DND-41 (cell line): ENCODE data around the gene DGKA.
"Not testable (repeated sequence)": the region's sequence is repeated elsewhere in the genome, so short reads cannot be mapped to it uniquely, and the experiment has no call there.

Experiments
- ATAC-seq: fragments of 200-7000 bp; cut with Tn5 transposase; 3 replicates; pipeline ENCODE4 v1.9.1; 2021; ENCODE audit warnings: low read depth; ENCODE audit not compliant: insufficient read depth
- DNase-seq: peaks from one replicate; pipeline ENCODE4 v3.0.0-alpha.2; 2020
- H2AFZ ChIP-seq: 2 replicates; pipeline ENCODE4 v1.6.0; 2012; ENCODE audit warnings: low read depth, low read length
- H3K27ac ChIP-seq: 2 replicates; pipeline ENCODE4 v1.5.1; 2012; ENCODE audit warnings: low read length, inconsistent platforms
- H3K27me3 ChIP-seq: fragments of 200-600 bp; sonication (generic); 2 replicates; pipeline ENCODE4 v1.6.0; 2012; ENCODE audit warnings: low read length, mild to moderate bottlenecking, inconsistent platforms; ENCODE audit not compliant: insufficient read depth, poor library complexity
- H3K36me3 ChIP-seq: 2 replicates; pipeline ENCODE4 v1.5.1; 2012; ENCODE audit warnings: low read length, inconsistent platforms; ENCODE audit not compliant: insufficient read depth
- H3K4me1 ChIP-seq: 2 replicates; pipeline ENCODE4 v1.5.1; 2012; ENCODE audit warnings: mild to moderate bottlenecking, low read length; ENCODE audit not compliant: insufficient read depth
- H3K4me2 ChIP-seq: 2 replicates; pipeline ENCODE4 v1.6.0; 2012; ENCODE audit warnings: mild to moderate bottlenecking, moderate library complexity, low read length, inconsistent platforms; ENCODE audit not compliant: insufficient read depth
- H3K4me3 ChIP-seq, 2 experiments: fragments of 200-600 bp in 1 of 2; shearing (Covaris generic) in 1 of 2; 2 replicates each; pipeline ENCODE4 v1.5.1; 2012 to 2016; ENCODE audit warnings: inconsistent platforms in 2 of 2, low read length in 2 of 2, mild to moderate bottlenecking in 2 of 2, low read depth in 1 of 2, moderate library complexity in 1 of 2
- H3K79me2 ChIP-seq: 2 replicates; pipeline ENCODE4 v1.6.0; 2012; ENCODE audit warnings: low read length, inconsistent platforms; ENCODE audit not compliant: insufficient read depth
- H3K9ac ChIP-seq: 2 replicates; pipeline ENCODE4 v1.6.0; 2012; ENCODE audit warnings: low read depth, mild to moderate bottlenecking, inconsistent platforms, low read length, moderate library complexity
- H3K9me3 ChIP-seq: 2 replicates; pipeline ENCODE4 v1.5.1; 2012; ENCODE audit warnings: low read length, moderate library complexity, mild to moderate bottlenecking, inconsistent platforms; ENCODE audit not compliant: insufficient read depth, severe bottlenecking
- H4K20me1 ChIP-seq: 2 replicates; pipeline ENCODE4 v1.6.0; 2012; ENCODE audit warnings: low read length; ENCODE audit not compliant: insufficient read depth
- CTCF ChIP-seq: IDR thresholded peaks from 2 replicates; pipeline ENCODE4 v1.5.1; 2012; ENCODE audit warnings: borderline replicate concordance, low read length, moderate library complexity, mild to moderate bottlenecking; ENCODE audit not compliant: poor library complexity, severe bottlenecking; ENCODE audit errors: extremely low read depth
- EZH2 ChIP-seq: IDR thresholded peaks from 3 replicates; pipeline ENCODE4 v1.6.1; 2012; ENCODE audit warnings: borderline replicate concordance, low read depth, mild to moderate bottlenecking, moderate library complexity, low read length, inconsistent platforms; ENCODE audit not compliant: severe bottlenecking

Gene DGKA

GRCh38 chr12:55912908-55913307 lies 18.1 kb upstream of the DGKA start:
- Histone ChIP-seq H3K27ac (no peak overlapping the region), H3K4me3 (no peak overlapping the region), H3K4me2 (no peak overlapping the region), H3K79me2 (peaks cover 87% of the 10 kb centered on the region), H3K9me3 (no peaks in the 10 kb centered on the region), H2AFZ (no peak overlapping the region), H4K20me1 (peaks cover 23% of the 10 kb centered on the region), H3K27me3 (no peaks in the 10 kb centered on the region), H3K36me3 (peaks cover 48% of the 10 kb centered on the region), H3K4me1 (no peaks in the 10 kb centered on the region), H3K9ac (no peak overlapping the region)
- DNase-seq = no peak
- ATAC-seq = no peak
- TF ChIP-seq CTCF = no peak
- no peak for TF ChIP-seq EZH2

DNA sequence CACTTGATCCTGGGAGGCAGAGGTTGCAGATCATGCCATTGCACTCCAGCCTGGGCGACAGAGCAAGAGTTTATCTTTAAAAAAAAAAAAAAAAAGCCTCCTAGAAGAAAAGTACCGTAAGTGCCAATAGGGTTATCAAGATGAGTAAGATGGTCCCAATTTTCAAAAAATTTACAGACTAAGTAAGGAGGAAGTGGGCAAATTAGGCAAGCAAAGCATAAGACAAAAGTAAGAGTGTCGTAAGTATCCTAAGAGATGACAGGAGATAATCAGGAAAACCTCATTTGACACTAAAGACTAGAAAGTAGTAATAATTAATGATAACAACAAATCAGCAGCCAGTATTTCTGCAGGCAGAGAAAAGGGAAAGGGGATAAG lies 15.5 kb upstream of the DGKA start:
- Histone ChIP-seq H3K4me2 (no peak overlapping the region), H3K4me3 (no peak overlapping the region), H3K9me3 (no peaks in the 10 kb centered on the region), H4K20me1 (peaks cover 28% of the 10 kb centered on the region), H3K27ac (no peak overlapping the region), H3K36me3 (peaks cover 52% of the 10 kb centered on the region), H2AFZ (no peak overlapping the region), H3K27me3 (no peaks in the 10 kb centered on the region), H3K9ac (no peak overlapping the region), H3K79me2 (peaks cover 91% of the 10 kb centered on the region), H3K4me1 (no peaks in the 10 kb centered on the region)
- DNase-seq (no peak), ATAC-seq (no peak)
- no peak for TF ChIP-seq EZH2
- no peak for TF ChIP-seq CTCF

DNA sequence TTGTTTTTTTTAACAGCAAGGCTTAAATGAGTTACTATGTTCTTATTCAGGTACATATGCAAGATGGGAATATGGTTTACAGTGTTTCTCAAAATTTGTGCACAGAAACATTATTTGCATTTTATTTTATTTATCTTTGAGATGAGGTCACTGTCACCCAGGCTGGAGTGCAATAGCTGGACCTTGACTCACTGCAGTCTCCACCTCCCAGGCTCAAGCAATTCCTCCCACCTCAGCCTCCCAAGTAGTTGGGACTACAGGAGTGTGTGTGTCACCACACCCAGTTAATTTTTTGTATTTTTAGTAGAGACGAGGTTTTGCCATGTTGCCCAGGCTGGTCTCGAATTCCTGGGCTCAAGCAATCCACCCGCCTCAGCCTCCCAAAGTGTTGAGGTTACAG lies 11.9 kb upstream of the DGKA start:
- H3K36me3 ChIP-seq = peaks cover 54% of the 10 kb centered on the region
- not testable (repeated sequence) for H3K27me3 ChIP-seq, H3K4me2 ChIP-seq, H3K9ac ChIP-seq, H2AFZ ChIP-seq, DNase-seq, H3K9me3 ChIP-seq, ATAC-seq, H3K27ac ChIP-seq, H3K4me3 ChIP-seq
- H3K4me1 ChIP-seq = peaks cover 17% of the 10 kb centered on the region
- H4K20me1 ChIP-seq = peaks cover 31% of the 10 kb centered on the region
- peaks cover 96% of the 10 kb centered on the region for H3K79me2 ChIP-seq

DNA sequence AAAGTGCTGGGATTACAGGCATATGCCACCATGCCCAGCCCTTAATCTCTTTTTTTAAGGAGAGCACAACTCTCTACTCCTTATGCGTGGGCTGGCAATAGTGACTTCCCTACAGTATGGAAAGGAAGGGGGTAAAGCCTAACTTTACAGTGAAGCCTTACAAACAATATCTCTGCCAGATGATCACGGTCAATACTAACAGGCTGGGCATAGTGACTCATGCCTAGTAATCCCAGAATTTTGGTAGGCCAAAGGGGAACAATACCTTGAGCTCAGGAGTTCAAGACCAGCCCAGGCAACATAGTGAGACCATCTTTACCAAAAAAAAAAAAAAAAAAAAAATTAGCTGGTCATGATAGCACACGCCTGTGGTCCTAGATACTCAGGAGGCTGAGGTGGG lies 8.8 kb upstream of the DGKA start:
- H3K79me2 ChIP-seq = peaks cover 95% of the 10 kb centered on the region
- TF ChIP-seq EZH2 (no peak), CTCF (no peak)

GRCh38 chr12:55923648-55924047 lies 7.3 kb upstream of the DGKA start:
- Histone ChIP-seq H3K4me1 (peaks cover 44% of the 10 kb centered on the region), H3K36me3 (peaks cover 49% of the 10 kb centered on the region), H3K79me2 (peaks cover 97% of the 10 kb centered on the region), H4K20me1 (peaks cover 15% of the 10 kb centered on the region; the same call in 1 of the 2 replicates)
- not testable (repeated sequence) for ATAC-seq, H3K27ac ChIP-seq, H2AFZ ChIP-seq, H3K27me3 ChIP-seq, H3K9me3 ChIP-seq, H3K4me3 ChIP-seq, H3K9ac ChIP-seq, DNase-seq, H3K4me2 ChIP-seq

More for the DNA sequence above, 8.8 kb upstream of the DGKA start:
- no peak overlapping the region for H2AFZ ChIP-seq
- H3K4me2 ChIP-seq = 0 out of 2 replicates have a peak overlapping the region, but pooled peaks have one; percentile 19
- no peaks in the 10 kb centered on the region for H3K27me3 ChIP-seq
- peaks cover 42% of the 10 kb centered on the region for H3K4me1 ChIP-seq
- no peaks in the 10 kb centered on the region for H3K9me3 ChIP-seq
- peaks cover 51% of the 10 kb centered on the region for H3K36me3 ChIP-seq
- DNase-seq = no peak
- peaks cover 19% of the 10 kb centered on the region; the same call in 1 of the 2 replicates for H4K20me1 ChIP-seq
- H3K4me3 ChIP-seq = no peak overlapping the region
- H3K27ac ChIP-seq = no peak overlapping the region
- no peak overlapping the region for H3K9ac ChIP-seq
- no peak for ATAC-seq
